ENCODE results near the gene PTPRG.

The PTPRG gene

GRCh38 chr3:61938878-61939549 lies 377.6 kb downstream of the PTPRG start:
- no peak for DNase-seq (ENCODE audit: extremely low read depth, low read depth)
- TF ChIP-seq CTCF (IDR thresholded peaks at IDR 0.05; ENCODE audit: low read depth, low read length): no peak

DNA sequence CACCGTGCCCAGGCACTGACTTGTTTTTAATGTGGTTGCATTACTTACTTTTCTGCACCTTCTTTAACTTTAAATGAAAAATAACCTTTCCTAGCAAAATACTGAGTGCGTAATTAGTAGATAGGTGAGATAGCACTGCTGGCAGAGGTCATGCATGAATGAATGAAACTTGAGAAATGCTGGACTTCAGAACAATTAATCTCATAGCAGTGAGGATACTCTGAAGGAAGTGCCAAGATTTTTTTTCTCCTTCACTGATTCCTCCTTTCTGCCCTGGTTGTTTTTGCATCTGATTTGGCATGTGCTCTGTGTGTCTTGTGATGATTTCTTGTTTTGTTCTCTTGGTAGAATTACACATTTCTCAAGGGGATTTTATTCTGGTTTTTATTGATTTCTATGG lies 378.9 kb downstream of the PTPRG start:
- no peak for DNase-seq (ENCODE audit: extremely low read depth, low read depth)
- TF ChIP-seq CTCF (IDR thresholded peaks at IDR 0.05; ENCODE audit: low read depth, low read length): no peak

GRCh38 chr3:61943975-61944374 lies 382.6 kb downstream of the PTPRG start:
- no peak for TF ChIP-seq CTCF (IDR thresholded peaks at IDR 0.05; ENCODE audit: low read depth, low read length)
- DNase-seq (ENCODE audit: extremely low read depth, low read depth): no peak

DNA sequence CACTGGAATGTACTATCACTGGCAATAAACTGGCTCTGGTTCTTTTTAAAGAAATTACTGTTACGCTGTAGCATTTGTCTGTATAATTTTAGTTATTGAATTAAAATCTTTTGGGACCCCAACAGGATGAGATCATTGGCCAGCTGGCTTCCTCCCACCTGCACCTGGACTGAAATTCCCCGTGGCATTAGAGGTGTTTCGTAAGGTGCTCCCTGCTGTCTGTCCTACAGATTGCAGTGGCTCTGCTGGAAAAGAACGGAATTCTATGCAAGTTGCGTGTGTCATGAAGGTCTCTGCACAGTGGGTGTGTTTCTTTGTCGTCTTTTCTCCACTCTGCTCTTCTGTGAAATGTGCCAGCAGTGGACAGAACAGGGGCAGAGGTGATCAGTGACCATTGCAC lies 383.4 kb downstream of the PTPRG start:
- TF ChIP-seq CTCF (IDR thresholded peaks at IDR 0.05; ENCODE audit: low read depth, low read length): no peak
- no peak for DNase-seq (ENCODE audit: extremely low read depth, low read depth)

- no peak for DNase-seq (ENCODE audit: extremely low read depth, low read depth)
- TF ChIP-seq CTCF (IDR thresholded peaks at IDR 0.05; ENCODE audit: low read depth, low read length): no peak
Measured at GRCh38 chr3:61945657-61946056, 384.3 kb downstream of the PTPRG start.

DNA sequence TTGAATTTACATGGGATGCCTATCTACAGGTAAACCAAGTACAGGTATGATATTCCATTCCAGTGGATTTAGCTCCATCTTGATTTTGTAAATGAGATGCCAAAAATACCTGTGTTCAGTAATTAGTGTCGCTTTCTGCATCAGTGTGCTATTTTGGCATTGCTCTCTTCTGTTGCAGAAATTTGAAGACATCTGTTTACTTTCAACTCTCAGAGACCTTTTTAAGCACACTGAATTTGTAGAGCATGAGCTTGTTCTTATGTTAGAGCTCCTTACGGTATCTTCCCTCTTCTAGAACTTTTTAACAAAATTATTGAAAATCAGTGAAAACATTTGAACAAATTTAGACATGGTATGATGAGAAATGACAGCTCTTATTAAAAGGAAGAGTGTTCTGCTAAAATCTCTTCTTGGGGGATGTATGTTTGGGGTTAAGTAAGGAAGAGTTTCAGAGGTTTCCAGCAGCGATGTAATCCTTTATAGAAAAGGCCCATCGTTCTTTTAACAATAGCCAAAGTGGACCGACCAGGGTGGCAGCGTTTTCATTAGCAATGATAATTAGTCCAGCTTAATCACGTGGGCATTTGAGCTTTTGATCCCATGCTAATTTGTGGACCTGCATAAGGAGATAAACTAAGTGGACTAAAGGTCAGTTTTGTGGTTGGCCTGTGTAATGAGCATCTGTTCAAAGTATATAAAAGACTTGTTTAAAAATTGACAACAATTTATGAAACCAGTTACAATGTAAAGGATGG lies 385.4 kb downstream of the PTPRG start:
- no peak for DNase-seq (ENCODE audit: extremely low read depth, low read depth)
- no peak for TF ChIP-seq CTCF (IDR thresholded peaks at IDR 0.05; ENCODE audit: low read depth, low read length)

DNA sequence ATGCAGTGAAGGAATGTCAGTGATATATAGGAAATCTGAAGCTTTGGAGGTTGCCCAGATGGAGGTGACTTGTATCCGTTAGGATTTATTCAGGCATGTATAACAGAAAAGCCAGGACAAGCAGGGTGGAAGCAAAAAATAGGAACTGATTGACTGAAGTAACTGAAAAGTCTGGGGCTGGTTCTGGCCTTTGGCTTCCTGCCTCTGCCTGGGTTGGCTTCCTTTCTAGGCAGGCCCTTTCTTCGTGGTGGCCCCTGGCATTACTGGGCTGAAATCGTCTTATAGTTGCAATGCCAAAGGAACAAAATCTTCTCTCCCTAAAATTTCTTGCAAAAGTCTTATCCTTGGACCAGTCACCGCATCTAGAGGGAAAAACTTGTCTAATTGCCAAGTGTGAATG lies 386.1 kb downstream of the PTPRG start:
- TF ChIP-seq CTCF (IDR thresholded peaks at IDR 0.05; ENCODE audit: low read depth, low read length): no peak
- no peak for DNase-seq (ENCODE audit: extremely low read depth, low read depth)
